AG08395 (cell line): ENCODE data around the gene SLC2A14.
"Not testable (repeated sequence)": the region's sequence is repeated elsewhere in the genome, so short reads cannot be mapped to it uniquely, and the experiment has no call there.

ENCODE experiments used
- DNase-seq: peaks from one replicate; pipeline ENCODE4 v3.0.0; 2012; ENCODE audit warnings: mixed read lengths, low spot score

Gene SLC2A14

DNA sequence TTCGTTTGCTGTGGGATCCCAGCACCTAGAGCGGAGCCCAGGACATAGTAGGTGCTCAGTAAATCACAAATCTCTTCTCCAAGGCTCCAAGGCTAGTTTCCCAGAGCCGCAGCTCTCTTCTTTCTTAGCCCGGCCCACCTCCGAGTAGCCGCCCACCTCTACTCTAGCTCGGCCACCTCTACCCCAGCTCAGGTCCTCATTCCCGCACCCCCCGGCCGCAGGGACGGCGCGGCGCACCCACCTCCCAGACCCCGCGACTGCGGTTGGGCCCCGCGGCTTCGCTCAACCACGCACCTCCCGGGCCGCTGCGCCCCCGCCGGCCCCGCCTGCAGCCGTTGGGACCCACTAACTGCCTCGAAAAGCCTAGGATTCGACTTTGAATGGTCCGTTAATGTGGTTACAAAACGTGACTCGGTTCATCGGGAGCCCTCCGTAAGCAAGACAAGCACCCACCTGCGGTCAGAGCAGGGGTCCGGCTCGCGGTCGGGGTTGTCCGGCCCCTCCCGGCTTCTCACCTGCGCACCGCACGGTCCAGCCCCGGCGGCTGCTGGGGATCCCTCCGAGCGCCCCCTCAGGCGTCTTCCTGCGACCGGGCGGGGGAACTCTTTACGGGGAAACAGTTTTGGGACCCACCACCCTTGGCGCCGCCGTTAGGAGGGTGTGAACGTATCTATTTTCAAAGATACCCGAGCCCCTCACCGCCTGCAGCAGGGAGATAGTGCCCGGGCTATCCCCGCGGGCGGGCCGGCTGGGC, at the start of gene SLC2A14:
TSS of gene SLC2A14 (minus strand) at position 350 of the 754 bp plus-strand sequence. CDS start 3,035 bp downstream, outside the sequence.
- DNase-seq, result no peak

DNA sequence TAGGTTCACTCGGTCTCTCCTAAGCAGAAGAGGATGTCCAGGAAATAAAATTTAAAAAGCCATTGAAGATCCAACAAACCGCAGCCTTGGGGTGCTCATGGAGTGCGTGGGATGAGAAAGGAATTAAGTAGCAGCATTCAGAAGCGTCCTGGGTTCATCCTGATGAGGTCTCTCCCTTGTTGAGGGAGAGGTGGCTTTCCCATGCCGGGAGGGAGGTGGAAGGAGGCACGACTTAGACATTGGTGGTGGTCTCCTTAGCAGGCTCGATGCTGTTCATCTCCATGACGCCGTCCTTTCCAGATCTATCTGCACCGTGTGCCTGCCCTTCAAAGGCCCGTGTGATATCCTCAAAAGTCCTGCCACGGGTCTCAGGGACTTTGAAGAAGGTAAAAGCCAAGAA, 48.5 kb upstream of the SLC2A14 start:
- DNase-seq, result not testable (repeated sequence)

DNA sequence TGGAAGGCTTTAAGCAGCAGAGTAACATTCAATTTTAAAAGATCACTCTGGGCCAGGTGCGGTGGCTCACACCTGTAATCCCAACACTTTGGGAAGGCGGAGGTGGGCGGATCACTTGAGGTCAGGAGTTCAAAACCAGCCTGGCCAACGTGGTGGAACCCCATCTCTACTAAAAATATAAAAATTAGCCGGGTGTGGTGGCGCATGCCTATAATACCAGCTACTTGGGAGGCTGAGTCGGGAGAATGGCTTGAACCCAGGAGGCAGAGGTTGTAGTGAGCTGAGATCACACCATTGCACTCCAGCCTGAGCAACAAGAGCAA, 45.5 kb upstream of the SLC2A14 start:
- DNase-seq, result not testable (repeated sequence)

DNA sequence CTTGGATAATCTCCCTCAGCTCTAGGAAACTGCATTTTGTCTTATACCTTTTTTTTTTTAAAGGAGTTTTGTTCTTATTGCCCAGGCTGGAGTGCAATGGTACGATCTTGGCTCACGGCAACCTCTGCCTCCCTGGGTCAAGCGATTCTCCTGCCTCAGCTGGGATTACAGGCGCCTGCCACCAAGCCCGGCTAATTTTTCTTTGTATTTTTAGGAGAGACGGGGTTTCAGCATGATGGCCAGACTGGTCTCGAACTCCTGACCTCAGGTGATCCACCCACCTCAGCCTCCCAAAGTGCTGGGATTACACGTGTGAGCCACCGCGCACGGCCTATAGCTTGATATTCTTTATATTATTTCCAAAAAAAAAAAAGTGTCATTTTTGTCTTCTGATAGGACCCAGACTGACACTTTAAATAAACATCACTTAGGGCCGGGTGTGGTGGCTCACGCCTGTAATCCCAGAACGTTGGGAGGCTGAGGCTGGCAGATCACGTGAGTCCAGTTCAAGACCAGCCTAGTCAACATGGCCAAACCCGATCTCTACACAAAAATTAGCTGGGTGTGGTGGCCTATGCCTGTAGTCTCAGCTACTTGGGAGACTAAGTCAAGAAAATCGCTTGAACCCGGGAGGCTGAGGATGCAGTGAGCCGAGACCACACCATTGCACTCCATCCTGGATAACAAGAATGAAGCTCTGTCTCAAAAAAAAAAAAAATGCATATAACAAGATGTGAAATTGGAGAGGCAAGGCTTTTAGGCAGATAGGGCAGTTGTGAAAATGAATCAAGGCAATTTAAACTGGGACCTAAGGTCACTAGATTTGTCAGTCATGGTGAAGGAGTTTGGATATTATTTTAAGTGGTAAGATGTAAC, 44.9 kb upstream of the SLC2A14 start:
- no peak for DNase-seq

DNA sequence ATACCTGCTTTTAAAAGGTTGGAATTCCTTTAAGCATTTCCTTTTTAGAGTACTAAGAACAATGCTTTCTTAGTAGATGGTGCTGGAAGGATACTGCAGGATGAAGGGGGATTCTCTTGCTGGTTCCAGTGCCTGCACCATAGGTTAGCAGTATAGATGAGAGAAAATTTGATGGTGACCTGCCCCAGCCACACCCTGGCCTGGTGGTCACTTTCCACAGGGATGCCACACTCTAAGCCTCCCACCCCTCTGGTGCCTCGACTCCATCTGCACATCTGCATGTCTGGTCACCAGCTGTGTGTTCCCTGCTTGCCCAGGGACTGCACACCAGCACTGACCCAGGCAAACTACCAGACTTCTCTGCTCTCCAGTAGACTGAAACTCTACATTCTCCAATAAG, 44.2 kb upstream of the SLC2A14 start:
- no peak for DNase-seq

DNA sequence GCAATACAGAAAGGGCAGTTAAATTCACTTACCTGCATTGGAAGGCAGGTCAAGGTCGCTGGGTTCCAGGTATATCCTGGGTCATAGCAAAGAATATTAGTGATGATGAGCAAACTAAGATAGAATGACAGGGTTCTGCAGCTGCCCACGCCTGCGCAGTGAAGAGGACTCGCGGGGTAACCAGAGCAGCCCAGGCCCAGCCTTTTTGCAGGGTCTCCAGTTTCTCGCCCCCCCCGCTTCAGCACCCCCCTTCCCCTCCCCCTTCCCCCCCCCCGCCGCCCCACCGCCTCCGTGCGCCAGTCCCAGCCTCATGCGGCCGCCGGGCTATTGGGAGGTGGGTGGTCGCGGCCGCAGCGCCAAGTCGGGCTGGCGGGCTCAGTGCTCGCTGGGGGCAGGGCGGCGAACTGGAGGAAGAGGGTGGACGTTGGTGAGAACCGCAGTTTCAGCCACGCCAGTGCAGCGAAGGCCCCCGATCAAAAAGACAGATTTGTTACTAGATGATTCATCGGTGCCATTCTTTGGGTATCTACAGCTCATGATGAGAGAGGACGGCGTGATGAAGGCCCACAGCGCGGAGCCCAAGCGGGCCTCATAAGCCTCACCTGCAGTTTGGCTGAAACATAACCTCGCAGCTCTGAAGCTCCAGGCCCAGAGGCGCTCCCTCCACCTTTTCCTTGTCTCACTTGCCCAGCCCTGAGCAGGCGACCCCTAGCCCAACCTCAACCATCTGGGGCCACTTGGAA, 43.1 kb upstream of the SLC2A14 start:
- DNase-seq, result peak; percentile 16

DNA sequence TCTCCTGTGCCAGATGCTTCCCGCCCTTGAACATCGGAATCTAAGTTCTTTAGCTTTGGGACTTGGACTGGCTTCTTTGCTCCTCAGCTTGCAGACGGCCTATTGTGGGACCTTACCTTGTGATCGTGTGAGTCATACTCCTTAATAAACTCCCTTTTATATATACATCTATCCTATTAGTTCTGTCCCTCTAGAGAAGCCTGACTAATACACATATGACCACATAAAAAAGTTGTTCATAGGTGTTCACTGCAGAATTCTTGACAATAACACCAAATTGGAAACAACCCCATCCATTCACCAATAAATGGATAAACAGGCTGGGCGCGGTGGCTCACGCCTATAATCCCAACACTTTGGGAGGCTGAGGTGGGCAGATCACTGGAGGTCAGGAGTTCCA, 37.4 kb upstream of the SLC2A14 start:
- not testable (repeated sequence) for DNase-seq

DNA sequence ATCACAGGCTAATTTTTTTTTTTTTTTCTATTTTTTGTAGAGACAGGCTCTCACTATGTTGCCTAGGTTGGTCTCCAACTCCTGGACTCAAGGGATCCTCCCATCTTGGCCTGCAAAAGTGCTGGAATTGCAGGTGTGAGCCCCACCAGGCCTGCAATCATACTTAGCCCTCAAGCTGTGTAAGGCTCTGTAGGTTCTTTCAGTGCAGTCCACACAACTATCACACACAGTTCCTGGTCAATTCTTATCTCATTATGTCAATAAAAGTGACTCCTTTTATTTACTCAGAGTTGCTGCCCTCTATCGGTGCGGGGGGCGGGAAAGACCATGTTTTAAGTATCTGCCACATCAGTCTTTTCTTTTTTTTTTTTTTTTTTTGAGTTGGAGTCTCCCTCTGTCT, 34.3 kb upstream of the SLC2A14 start:
- DNase-seq, result peak; percentile 45

DNA sequence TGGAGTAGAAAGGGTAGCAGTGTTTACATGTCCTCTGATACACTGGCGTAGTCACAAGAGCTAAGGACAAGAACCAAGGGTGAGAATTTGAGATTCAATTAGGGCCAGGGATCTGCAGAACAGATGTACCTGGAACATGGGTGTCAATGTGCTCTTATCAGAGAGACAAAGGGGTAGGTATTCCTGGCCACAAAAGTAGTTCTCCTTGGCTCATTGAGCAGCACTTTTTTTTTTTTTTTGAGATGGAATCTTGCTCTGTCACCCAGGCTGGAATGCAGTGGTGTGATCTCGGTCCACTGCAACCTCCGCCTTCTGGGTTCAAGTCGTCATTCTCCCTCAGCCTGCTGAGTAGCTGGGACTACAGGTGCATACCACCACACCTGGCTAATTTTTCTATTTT, 33.6 kb upstream of the SLC2A14 start:
- DNase-seq, result not testable (repeated sequence)

DNA sequence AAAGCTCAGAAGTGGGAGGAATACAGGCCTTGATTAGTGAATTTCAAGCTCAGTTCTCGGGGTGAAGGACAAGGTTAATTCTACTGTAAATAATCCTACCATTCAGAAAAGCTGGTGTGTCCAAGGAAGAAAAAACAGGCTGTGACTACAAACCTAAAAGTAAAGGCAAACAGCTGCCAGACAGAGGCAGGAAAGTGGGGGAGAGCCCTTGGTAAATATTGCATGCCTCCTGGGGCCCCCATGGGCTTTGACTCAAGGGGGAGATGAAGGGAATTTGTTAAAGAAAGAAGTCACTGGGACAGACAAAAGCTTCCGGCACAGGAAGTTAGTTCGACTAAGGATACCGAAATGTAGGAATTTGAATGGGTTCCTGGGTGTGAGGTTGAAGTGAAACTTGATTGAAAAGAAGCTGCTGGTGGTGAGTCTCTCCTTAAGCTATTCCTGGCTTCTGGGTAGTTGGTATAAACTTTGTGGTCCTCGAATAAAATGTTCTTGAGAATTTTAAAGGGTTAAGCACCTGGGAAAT, 32.9 kb upstream of the SLC2A14 start:
- not testable (repeated sequence) for DNase-seq

DNA sequence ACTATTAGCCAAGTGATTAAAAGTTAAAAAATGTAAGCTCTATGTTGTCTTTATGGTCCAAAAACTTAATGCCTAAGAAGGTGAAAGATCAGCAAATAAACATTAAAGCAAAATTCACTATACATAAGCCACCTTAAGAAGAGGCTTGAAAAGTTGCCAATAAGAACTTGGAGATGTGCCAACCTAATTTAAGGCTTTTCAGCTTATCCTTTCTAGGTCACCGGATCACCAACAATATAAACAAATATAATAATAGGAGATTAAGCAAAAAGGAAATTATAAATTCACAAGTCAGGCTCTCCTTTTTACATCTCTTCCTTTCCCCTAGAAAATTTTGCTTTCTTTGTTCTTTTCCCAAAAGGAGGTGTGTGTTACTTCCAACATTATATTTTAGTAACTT, 32.4 kb upstream of the SLC2A14 start:
- no peak for DNase-seq

DNA sequence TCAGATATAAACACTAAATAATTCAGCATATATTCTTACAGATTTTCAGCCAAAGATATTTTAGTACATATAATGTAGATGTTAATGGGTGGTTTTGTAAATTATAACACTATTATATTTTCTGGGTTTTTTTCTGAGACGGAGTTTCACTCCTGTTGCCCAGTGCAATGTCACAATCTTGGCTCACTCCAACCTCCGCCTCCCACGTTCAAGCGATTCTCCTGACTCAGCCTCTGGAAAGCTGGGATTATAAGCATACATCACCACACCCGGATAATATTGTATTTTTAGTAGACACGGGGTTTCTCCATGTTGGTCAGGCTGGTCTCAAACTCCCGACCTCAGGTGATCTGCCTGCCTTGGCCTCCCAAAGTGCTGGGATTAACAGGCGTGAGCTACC, 29.7 kb upstream of the SLC2A14 start:
- not testable (repeated sequence) for DNase-seq

DNA sequence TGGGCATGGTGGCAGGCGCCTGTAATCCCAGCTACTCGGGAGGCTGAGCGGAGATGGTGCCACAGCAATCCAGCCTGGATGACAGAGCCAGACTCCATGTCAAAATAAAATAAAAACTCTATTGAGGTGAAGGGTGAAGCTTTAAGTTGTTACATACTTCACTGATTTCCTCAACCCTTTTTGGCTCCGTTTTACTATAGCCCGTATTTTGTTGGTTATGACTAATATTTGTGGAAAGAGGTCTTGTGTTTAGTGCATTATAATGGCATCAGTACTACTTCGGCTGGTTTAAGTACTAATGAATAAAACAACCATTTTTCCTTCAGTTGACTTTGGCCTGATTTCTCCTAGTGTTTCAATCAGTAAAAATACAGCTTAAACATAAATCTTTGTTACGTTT, 27.0 kb upstream of the SLC2A14 start:
- DNase-seq, result peak; percentile 41

DNA sequence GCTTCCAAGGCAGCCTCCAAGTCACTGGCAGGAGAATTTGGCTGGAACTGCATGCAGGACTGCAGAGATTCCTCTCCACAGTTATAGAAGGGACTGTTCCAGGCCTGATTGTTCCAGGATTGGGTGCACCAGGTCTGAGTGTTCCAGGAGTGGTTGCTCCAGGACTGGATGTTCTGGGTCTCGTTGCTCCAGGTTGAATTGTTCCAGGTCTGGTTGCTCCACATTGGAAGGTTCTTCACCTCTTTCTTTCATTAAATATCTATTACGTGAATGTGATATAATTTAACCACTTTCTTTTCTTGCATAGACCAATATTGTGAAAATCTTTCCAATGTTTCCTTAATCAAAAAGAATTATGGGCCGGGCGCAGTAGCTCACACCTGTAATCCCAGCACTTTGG, 24.0 kb upstream of the SLC2A14 start:
- not testable (repeated sequence) for DNase-seq

DNA sequence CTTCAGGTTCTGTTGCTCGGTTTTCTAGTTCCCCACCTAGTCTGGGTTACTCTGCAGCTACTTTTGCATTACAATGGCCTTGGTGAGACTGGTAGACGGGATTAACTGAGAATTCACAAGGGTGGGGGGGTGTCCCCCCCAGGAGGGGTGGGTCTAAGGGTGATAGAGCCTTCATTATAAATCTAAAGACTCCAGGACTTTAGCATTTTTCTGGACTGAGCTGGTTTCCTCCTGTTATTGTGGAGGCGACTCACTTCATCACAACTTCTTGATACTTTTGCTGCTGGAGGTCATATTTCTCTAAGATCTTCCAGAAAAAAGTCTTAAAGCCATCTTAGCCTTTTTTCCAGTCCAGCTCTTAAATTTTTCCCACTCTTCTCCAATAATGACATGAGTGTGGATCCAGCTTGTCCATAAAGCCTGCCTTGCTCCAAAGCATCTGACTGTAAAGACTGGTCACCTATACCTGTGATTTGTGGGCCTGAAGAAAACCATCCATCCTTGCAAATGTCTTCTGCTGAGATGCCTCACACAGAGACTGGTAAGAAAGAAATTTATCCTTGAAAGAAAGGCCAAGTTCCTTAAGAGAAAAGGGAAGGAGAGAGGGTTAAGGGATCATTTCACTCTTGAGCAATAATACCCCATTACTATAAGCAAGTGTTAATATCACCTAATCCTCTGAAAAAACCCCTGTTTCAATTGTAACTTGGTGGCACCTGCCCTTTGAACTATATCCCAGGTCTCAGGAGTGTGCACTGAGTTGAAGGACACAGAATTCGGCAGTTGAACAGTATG, 19.7 kb upstream of the SLC2A14 start:
- no peak for DNase-seq

DNA sequence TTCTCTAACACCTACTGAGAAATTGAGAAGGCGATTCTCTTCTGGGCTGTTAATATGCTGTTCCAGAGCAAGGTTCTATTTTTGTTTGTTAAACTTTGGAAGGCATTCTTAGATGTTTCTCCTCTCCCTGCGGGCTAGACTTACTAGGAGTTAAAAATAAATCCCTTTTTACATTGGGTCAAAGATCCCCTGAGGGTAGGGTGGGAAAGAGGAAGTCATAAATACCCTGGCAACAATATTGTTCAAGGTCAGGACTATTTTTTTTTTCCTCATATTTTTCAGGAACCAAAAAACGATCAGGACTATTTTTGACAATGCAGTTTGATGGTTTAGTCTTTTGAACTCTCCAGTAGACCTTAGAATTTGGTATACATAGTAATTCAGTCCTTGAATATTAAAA, 12.0 kb upstream of the SLC2A14 start:
- no peak for DNase-seq

DNA sequence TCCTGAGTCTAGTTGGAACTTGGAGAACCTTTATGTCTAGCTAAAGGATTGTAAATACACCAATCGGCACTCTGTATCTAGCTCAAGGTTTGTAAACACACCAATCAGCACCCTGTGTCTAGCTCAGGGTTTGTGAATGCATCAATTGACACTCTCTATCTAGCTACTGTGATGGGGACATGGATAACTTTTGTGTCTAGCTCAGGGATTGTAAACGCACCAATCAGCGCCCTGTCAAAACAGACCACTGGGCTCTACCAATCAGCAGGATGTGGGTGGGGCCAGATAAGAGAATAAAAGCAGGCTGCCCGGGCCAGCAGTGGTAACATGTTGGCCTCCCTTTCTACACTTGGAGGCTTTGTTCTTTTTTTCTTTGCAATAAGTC, 9.0 kb upstream of the SLC2A14 start:
- not testable (repeated sequence) for DNase-seq

DNA sequence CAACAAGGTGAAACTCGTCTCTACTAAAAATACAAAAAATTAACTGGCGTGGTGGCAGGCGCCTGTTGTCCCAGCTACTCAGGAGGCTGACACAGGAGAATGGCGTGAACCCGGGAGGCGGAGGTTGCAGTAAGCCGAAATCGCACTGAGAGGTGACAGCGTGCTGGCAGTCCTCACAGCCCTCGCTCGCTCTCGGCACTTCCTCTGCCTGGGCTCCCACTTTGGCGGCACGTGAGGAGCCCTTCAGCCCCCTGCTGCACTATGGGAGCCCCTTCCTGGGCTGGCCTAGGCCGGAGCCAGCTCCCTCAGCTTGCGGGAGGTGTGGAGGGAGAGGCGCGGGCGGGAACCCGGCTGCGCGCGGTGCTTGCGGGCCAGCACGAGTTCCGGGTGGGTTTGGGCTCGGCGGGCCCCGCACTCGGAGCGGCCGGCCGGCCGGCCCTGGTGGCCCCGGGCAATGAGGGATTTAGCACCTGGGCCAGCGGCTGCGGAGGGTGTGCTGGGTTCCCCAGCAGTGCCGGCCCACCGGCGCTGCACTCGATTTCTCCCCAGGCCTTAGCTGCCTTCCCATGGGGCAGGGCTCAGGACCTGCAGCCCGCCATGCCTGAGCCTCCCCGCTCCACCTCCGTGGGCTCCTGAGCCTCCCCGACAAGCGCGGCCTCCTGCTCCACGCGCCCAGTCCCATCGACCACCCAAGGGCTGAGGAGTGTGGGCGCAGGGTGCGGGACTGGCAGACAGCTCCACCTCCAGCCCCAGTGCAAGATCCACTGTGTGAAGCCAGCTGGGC, 8.4 kb upstream of the SLC2A14 start:
- DNase-seq, result not testable (repeated sequence)

DNA sequence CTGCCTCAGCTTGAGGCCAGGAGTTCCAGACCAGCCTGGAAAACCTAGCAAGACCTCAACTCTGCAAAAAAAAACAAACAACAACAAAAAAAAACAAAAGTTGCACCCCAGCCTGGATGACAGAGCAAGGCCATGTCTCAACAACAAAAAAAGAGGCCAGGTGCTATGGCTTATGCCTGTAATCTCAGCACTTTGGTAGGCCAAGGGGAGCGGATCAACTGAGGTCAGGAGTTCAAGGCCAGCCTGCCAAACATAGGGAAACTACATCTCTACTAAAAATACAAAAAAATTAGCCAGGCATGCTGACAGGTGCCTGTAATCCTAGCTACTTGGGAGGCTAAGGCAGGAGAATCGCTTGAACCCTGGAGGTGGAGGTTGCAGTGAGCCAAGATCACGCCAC, 6.5 kb upstream of the SLC2A14 start:
- DNase-seq, result no peak

DNA sequence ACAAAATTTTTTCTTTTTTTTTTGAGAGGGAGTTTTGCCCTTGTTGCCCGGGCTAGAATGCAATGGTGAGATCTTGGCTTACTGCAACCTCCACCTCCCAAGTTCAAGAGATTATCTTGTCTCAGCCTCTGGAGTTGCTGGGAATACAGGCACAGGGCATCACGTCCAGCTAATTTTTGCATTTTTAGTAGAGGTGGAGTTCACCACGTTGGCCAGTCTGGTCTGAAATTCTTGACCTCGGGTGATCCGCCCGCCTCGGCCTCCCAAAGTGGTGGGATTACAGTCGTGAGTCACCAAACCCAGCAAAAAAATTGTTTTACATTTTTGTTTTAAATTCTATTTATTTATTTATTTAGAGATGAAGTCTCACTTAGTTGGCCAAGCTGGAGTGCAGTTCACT, 4.7 kb upstream of the SLC2A14 start:
- no peak for DNase-seq

DNA sequence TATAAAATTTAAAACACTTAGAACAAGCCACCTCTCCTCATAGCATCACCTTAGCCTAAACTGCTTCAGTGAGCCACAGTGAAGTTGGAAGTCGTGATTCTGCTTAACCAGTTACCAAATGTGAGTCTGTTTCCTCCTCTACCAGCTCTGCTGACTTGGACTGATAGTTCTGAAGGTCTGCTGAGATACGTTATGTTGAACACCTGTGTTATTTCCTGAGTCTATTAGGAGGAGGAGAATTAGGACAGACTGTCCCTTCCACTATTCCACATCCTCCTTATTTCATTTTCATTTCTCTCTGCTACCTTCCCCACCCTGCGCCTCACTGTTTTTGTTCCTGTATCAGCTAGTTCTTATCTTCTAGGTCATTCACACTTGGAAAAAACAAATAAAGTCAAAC, 2.4 kb downstream of the SLC2A14 start:
- DNase-seq, result no peak
